A549 (cell line): ENCODE data around the gene RNF166. TPM values are rescaled to one million over a fixed set of nuclear protein-coding genes. Genes with fewer than 3 reads are reported as not detected.

Experiments
- ATAC-seq, 2 experiments: fragments of 200-7000 bp in 1 of 2; fragments of >200 bp in 1 of 2; cut with Nextera tagmentation in 1 of 2; cut with Tn5 transposase in 1 of 2; 3 replicates each; pipeline versions ENCODE4 v1.8.0 to v1.9.1; 2018 to 2020; ENCODE audit warnings: mild to moderate bottlenecking in 1 of 2, moderate library complexity in 1 of 2
- CTCF ChIA-PET: fragments of 300-600 bp; sonication (Branson Sonifier 250); formaldehyde crosslinking; extraction: SDS; loops from one replicate; lab custom pipeline; 2021; ENCODE audit warnings: antibody characterized with exemption, inconsistent platforms; lab: Yijun Ruan, JAX
- POLR2A ChIA-PET: fragments of 350-600 bp; formaldehyde crosslinking; extraction: SDS; loops from one replicate; lab custom pipeline; 2021; ENCODE audit warnings: antibody characterized with exemption, inconsistent platforms; lab: Yijun Ruan, JAX
- DNase-seq, 2 experiments: peaks; one replicate each; pipeline versions ENCODE4 v3.0.0 to v3.0.0-alpha.2; 2011 to 2016; ENCODE audit warnings: low read depth in 1 of 2, low spot score in 1 of 2
- FAIRE-seq: peaks from 2 replicates; lab custom pipeline; 2011; peaks lifted over from hg19 to GRCh38; lab: Jason Lieb, UNC
- H3K27ac ChIP-seq, 2 experiments: fragments of >200 bp; sonication (Bioruptor Twin); formaldehyde crosslinking; 3 replicates each; pipeline ENCODE4 v1.5.1; 2016 to 2017
- H3K4me1 ChIP-seq: fragments of >200 bp; sonication (Bioruptor Twin); formaldehyde crosslinking; 3 replicates; pipeline ENCODE4 v1.6.1; 2016
- H3K4me2 ChIP-seq: fragments of >200 bp; sonication (Bioruptor Twin); formaldehyde crosslinking; 3 replicates; pipeline ENCODE4 v1.6.1; 2016
- H3K4me3 ChIP-seq: fragments of >200 bp; sonication (Bioruptor Twin); formaldehyde crosslinking; 3 replicates; pipeline ENCODE4 v1.5.1; 2016
- H3K9me3 ChIP-seq: fragments of >200 bp; sonication (Bioruptor Twin); formaldehyde crosslinking; 3 replicates; pipeline ENCODE4 v1.6.1; 2016
- CBX2 ChIP-seq: fragments of 200-600 bp; sonication (generic); IDR thresholded peaks from 2 replicates; pipeline ENCODE4 v1.6.1; 2016; ENCODE audit warnings: low read depth, mild to moderate bottlenecking, borderline replicate concordance
- EHF ChIP-seq: fragments of 250-450 bp; sonication (Bioruptor Pico); IDR thresholded peaks from 2 replicates; pipeline ENCODE4 v1.5.0; 2020; ENCODE audit warnings: mild to moderate bottlenecking
- ELK1 ChIP-seq: fragments of 150-350 bp; IDR thresholded peaks from 2 replicates; pipeline ENCODE4 v1.6.1; 2014; ENCODE audit warnings: low read depth, mild to moderate bottlenecking, low read length
- FOSL2 ChIP-seq, 2 experiments: fragments of 450-650 bp in 1 of 2; fragments of >200 bp in 1 of 2; sonication (Bioruptor Twin) in 1 of 2; formaldehyde crosslinking; IDR thresholded peaks; 2 replicates each; pipeline versions ENCODE4 v1.5.0 to v1.6.1; 2016 to 2020; ENCODE audit warnings: mild to moderate bottlenecking in 1 of 2, moderate library complexity in 1 of 2
- FOXS1 ChIP-seq: fragments of 250-450 bp; sonication (Bioruptor Pico); IDR thresholded peaks from 2 replicates; pipeline ENCODE4 v1.5.0; 2020; ENCODE audit warnings: mild to moderate bottlenecking, moderate library complexity
- GATA3 ChIP-seq: IDR thresholded peaks from 2 replicates; pipeline ENCODE4 v1.6.1; 2012; ENCODE audit warnings: borderline replicate concordance
- HDAC2 ChIP-seq: fragments of 200-600 bp; sonication (generic); IDR thresholded peaks from 2 replicates; pipeline ENCODE4 v1.6.1; 2016
- HMGXB4 ChIP-seq: fragments of 250-450 bp; sonication (Bioruptor Pico); IDR thresholded peaks from 2 replicates; pipeline ENCODE4 v1.5.0; 2021; ENCODE audit warnings: mild to moderate bottlenecking, moderate library complexity, borderline replicate concordance
- HOXA7 ChIP-seq: fragments of 250-450 bp; sonication (Bioruptor Pico); IDR thresholded peaks from 2 replicates; pipeline ENCODE4 v1.5.0; 2020; ENCODE audit warnings: mild to moderate bottlenecking, moderate library complexity
- JUN ChIP-seq, 2 experiments: fragments of >200 bp; sonication (Bioruptor Twin); formaldehyde crosslinking; IDR thresholded peaks; 2 replicates in 1 of 2; 3 replicates in 1 of 2; pipeline ENCODE4 v1.6.1; 2016 to 2017
- JUNB ChIP-seq: fragments of >200 bp; sonication (Bioruptor Twin); formaldehyde crosslinking; IDR thresholded peaks from 2 replicates; pipeline ENCODE4 v1.6.1; 2016
- KDM5A ChIP-seq: fragments of 200-600 bp; sonication (generic); IDR thresholded peaks from 2 replicates; pipeline ENCODE4 v1.6.1; 2016; ENCODE audit warnings: antibody characterized with exemption, mild to moderate bottlenecking
- MYC ChIP-seq: IDR thresholded peaks from 2 replicates; pipeline ENCODE4 v1.6.1; 2012; ENCODE audit warnings: mild to moderate bottlenecking, inconsistent platforms, low read length, improper control_type of control experiment, borderline replicate concordance
- NFE2L2 ChIP-seq: fragments of 150-350 bp; conservative IDR thresholded peaks from 2 replicates; pipeline ENCODE4 v1.6.1; 2014; ENCODE audit warnings: low read length
- POLR2AphosphoS2 ChIP-seq: conservative IDR thresholded peaks from 2 replicates; pipeline ENCODE4 v1.6.1; 2012; ENCODE audit warnings: low read length, improper control_type of control experiment, inconsistent platforms
- RAD21 ChIP-seq, 2 experiments: fragments of >200 bp in 1 of 2; sonication (Bioruptor Twin) in 1 of 2; formaldehyde crosslinking in 1 of 2; IDR thresholded peaks in 1 of 2; conservative IDR thresholded peaks in 1 of 2; 2 replicates in 1 of 2; 3 replicates in 1 of 2; pipeline ENCODE4 v1.6.1; 2012 to 2018; ENCODE audit warnings: inconsistent platforms in 1 of 2
- SMC3 ChIP-seq: fragments of >200 bp; sonication (Bioruptor Twin); formaldehyde crosslinking; IDR thresholded peaks from 3 replicates; pipeline ENCODE4 v1.6.1; 2018; ENCODE audit warnings: inconsistent platforms
- TP53 ChIP-seq: fragments of 250-450 bp; sonication (Bioruptor Pico); IDR thresholded peaks from 2 replicates; pipeline ENCODE4 v1.5.0; 2021; ENCODE audit warnings: mild to moderate bottlenecking, moderate library complexity
- ZNF302 ChIP-seq: fragments of 250-450 bp; sonication (Bioruptor Pico); IDR thresholded peaks from 2 replicates; pipeline ENCODE4 v1.9.0; 2021; ENCODE audit warnings: inconsistent platforms, mild to moderate bottlenecking, moderate library complexity
- WGBS: methylation state at CpG from one replicate; pipeline ENCODE4 v1.1.6; 2017; ENCODE audit errors: missing lambda C conversion rate; 5-methylcytosine and 5-hydroxymethylcytosine counted together
- polyA plus RNA-seq, 4 experiments: library from polyadenylated mRNA; depleted of rRNA in 3 of 4; stranded (reverse); fragments of >200 nt; fragmentation: RNase III in 1 of 4; extraction: RNeasy Plus Mini Kit Qiagen cat#74134 plus additional on column Dnase treatment in 1 of 4; gene quantifications; 2 replicates in 3 of 4; 3 replicates in 1 of 4; pipeline ENCODE4 v1.2.3, GENCODE V29; 2011 to 2017
- TF ChIP-seq, protein P1 (sequence below): fragments of >200 bp; sonication (Bioruptor Twin); formaldehyde crosslinking; IDR thresholded peaks from 3 replicates; pipeline ENCODE4 v1.5.1; 2016
- TF ChIP-seq, protein P2 (sequence below): fragments of 250-450 bp; sonication (Bioruptor Pico); IDR thresholded peaks from 2 replicates; pipeline ENCODE4 v1.5.0; 2020; ENCODE audit warnings: low read depth, mild to moderate bottlenecking, moderate library complexity
- TF ChIP-seq, protein P3 (sequence below): fragments of >200 bp; sonication (Bioruptor Twin); formaldehyde crosslinking; IDR thresholded peaks from 2 replicates; pipeline ENCODE4 v1.6.1; 2016

RNF166 gene
- polyA plus RNA-seq, 2 of the 4 experiments (the other 2 are of a cell fraction): 9.4 to 11.6 TPM

DNA sequence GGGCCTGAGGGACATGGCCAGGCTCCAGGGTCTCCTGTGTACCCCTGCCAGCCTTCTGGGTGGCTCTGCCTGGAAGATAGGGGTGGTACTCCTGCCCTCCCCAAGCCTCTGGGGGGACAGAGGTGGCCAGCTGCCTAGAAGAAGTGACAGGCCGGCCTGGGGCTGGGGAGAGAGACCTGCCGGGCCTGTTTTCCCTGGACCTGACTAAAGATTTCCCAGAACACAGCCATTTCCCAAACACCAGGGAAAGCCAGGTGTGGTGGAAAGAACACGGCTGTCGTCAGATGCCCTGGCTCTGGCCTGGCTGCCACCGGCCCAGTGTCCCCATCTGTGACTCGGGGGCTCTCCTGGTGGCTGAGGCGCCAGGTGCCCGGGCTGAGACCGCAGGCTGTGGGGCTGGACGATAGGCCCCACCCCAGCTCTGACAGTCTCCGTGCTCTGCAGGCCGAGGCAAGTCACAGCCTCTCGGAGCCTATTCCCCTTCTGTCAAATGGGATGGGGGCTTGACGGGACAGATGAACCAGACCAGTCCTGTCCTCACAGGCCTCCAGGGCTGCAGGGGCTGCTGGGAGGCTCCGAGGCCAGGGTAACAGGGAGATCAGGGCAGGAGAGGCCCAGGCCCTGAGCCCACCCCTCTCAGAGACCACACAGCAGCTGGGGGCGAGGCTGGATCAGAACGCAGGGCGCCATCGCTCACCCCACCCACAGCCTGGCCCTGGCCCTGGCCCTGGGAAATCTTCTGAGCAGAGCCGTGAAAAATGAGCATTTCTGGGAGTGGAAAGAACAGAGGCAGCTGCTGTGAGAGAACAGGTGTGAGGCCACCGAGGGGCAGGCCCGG lies 33.1 kb upstream of the RNF166 start (continued):
- TF ChIP-seq FOXS1 (CRISPR knock-in tag): no peak
- TF ChIP-seq FOSL2 (IDR thresholded peaks at IDR 0.05): no peak
- TF ChIP-seq FOSL2 (CRISPR knock-in tag; IDR thresholded peaks at IDR 0.05): no peak
- no peak for TF ChIP-seq HMGXB4 (CRISPR knock-in tag)
- TF ChIP-seq HOXA7 (CRISPR knock-in tag): no peak
- no peak for TF ChIP-seq HDAC2
- no peak for TF ChIP-seq JUNB
- TF ChIP-seq, protein P1, sequence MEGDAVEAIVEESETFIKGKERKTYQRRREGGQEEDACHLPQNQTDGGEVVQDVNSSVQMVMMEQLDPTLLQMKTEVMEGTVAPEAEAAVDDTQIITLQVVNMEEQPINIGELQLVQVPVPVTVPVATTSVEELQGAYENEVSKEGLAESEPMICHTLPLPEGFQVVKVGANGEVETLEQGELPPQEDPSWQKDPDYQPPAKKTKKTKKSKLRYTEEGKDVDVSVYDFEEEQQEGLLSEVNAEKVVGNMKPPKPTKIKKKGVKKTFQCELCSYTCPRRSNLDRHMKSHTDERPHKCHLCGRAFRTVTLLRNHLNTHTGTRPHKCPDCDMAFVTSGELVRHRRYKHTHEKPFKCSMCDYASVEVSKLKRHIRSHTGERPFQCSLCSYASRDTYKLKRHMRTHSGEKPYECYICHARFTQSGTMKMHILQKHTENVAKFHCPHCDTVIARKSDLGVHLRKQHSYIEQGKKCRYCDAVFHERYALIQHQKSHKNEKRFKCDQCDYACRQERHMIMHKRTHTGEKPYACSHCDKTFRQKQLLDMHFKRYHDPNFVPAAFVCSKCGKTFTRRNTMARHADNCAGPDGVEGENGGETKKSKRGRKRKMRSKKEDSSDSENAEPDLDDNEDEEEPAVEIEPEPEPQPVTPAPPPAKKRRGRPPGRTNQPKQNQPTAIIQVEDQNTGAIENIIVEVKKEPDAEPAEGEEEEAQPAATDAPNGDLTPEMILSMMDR: no peak
- TF ChIP-seq CBX2: no peak

- FAIRE-seq: no peak
- CTCF ChIA-PET: interaction anchor here (1.0 to 21.2 kb wide), 24 partner anchors 11 to 449 kb away, joined by 3 to 596 read pairs (median 7); partner anchors contain the start of genes APRT, CDH15, CTU2 and RNF166
- POLR2A ChIA-PET: no interaction called here
- TF ChIP-seq ELK1 (no peak), KDM5A (no peak), JUN (IDR thresholded peaks at IDR 0.05) (no peak), MYC (no peak), POLR2AphosphoS2 (no peak), EHF (CRISPR knock-in tag) (no peak), SMC3 (no peak), GATA3 (no peak), TP53 (CRISPR knock-in tag) (no peak), NFE2L2 (no peak), ZNF302 (CRISPR knock-in tag) (no peak), RAD21 (conservative IDR thresholded peaks at IDR 0.05 in 1 of 2, IDR thresholded peaks at IDR 0.05 in 1 of 2) (no peak), HMGXB4 (CRISPR knock-in tag) (no peak)
- TF ChIP-seq, protein P1: no peak
- TF ChIP-seq, protein P2, sequence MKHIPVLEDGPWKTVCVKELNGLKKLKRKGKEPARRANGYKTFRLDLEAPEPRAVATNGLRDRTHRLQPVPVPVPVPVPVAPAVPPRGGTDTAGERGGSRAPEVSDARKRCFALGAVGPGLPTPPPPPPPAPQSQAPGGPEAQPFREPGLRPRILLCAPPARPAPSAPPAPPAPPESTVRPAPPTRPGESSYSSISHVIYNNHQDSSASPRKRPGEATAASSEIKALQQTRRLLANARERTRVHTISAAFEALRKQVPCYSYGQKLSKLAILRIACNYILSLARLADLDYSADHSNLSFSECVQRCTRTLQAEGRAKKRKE: no peak
- TF ChIP-seq, protein P3, sequence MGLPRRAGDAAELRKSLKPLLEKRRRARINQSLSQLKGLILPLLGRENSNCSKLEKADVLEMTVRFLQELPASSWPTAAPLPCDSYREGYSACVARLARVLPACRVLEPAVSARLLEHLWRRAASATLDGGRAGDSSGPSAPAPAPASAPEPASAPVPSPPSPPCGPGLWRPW: no peak
These were observed 32.2 kb upstream of the RNF166 start for GRCh38 chr16:88738151-88739084.

More at GRCh38 chr16:88738151-88739084, 32.2 kb upstream of the RNF166 start:
- Histone ChIP-seq H3K4me2 (no peak overlapping the region), H3K4me1 (no peaks in the 10 kb centered on the region), H3K9me3 (no peaks in the 10 kb centered on the region), H3K4me3 (no peak overlapping the region), H3K27ac (no peak overlapping the region)
- DNase-seq: no peak
- 95% methylated on average over 36 of the region's 41 CpGs for WGBS
- ATAC-seq: no peak
